Prostate gland (tissue), 2 donors: Measurements from ENCODE around the gene SPRED1. TPM values are rescaled to one million over a fixed set of nuclear protein-coding genes. Genes with fewer than 3 reads are reported as not detected.

Source experiments
- DNase-seq: peaks from one replicate; pipeline ENCODE4 v3.0.0-alpha.2; 2019; ENCODE audit warnings: low spot score
- H3K27ac ChIP-seq, 2 donors: fragments of 200-600 bp; sonication (generic); 2 replicates each; pipeline ENCODE4 v1.5.1; 2017 to 2019
- H3K27me3 ChIP-seq: fragments of 200-600 bp; sonication (generic); replicated peaks from 2 replicates; pipeline ENCODE4 v1.5.1; 2019; ENCODE audit not compliant: insufficient read depth
- H3K36me3 ChIP-seq, 2 donors: fragments of 200-600 bp; sonication (generic); 1 replicate in 1 of 2; 2 replicates in 1 of 2; pipeline versions ENCODE4 v1.5.1 to v1.8.1; 2017 to 2019
- H3K4me1 ChIP-seq: fragments of 200-600 bp; sonication (generic); replicated peaks from 2 replicates; pipeline ENCODE4 v1.5.1; 2019
- H3K4me3 ChIP-seq, 2 donors: fragments of 200-600 bp; sonication (generic); 2 replicates each; pipeline ENCODE4 v1.5.1; 2017 to 2019
- H3K9me3 ChIP-seq: fragments of 200-600 bp; sonication (generic); 2 replicates; pipeline ENCODE4 v1.5.1; 2017
- POLR2A ChIP-seq: fragments of 450-650 bp; IDR thresholded peaks from one replicate; pipeline ENCODE4 v1.6.1; 2016; ENCODE audit warnings: antibody characterized with exemption, mild to moderate bottlenecking
- POLR2AphosphoS5 ChIP-seq: sonication (generic); formaldehyde crosslinking; IDR thresholded peaks from one replicate; pipeline ENCODE4 v1.6.1; 2017; ENCODE audit warnings: antibody characterized with exemption
- WGBS: methylation state at CpG from one replicate; pipeline ENCODE4 v1.1.5; 2018; 5-methylcytosine and 5-hydroxymethylcytosine counted together
- intact Hi-C: fragments of 100-400 bp; cut with DNase I; formaldehyde crosslinking; loops from one replicate; pipeline ENCODE4 v1.14.2; 2022
- total RNA-seq, 2 donors: library from RNA; depleted of rRNA; stranded (reverse); fragments of >200 nt; gene quantifications; one replicate each; pipeline ENCODE4 v1.1.0, GENCODE V29; 2016
- TF ChIP-seq, protein P1 (sequence below), 4 experiments: fragments of 200-600 bp in 2 of 4; fragments of 450-650 bp in 2 of 4; sonication (generic) in 2 of 4; IDR thresholded peaks; 1 replicate in 3 of 4; 2 replicates in 1 of 4; pipeline ENCODE4 v1.5.1; 2016 to 2019; ENCODE audit warnings: antibody characterized with exemption in 4 of 4, mild to moderate bottlenecking in 2 of 4, moderate library complexity in 2 of 4

Gene SPRED1
- total RNA-seq, 2 donors from 2014 or later, result 9.5 to 13.3 TPM

DNA sequence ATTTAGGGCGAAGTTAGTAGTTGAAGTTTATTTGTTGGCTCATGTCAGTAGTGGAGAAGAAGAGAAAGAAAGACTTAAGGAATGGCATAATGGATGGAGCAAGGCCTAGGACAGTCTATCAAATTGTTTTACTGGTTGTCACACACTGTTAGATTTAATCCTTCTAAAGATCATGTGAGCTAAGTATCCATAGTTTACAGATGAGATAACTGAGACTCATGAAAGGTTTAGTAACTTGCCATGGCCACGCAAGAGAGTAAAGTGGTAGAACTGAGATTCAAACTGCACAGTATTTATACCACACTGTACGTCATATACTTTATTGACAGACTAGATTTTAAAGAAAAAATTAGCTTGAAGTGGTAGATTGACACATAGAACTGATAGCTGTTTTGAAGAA, 11.4 kb downstream of the SPRED1 start:
- Histone ChIP-seq H3K9me3 (no peaks in the 10 kb centered on the region), H3K27me3 (no peaks in the 10 kb centered on the region), H3K27ac (no peak overlapping the region), H3K36me3 (no peaks in the 10 kb centered on the region), H3K4me3 (no peak overlapping the region), H3K4me1 (no peaks in the 10 kb centered on the region)
- TF ChIP-seq POLR2AphosphoS5 (no peak), POLR2A (no peak)
- TF ChIP-seq, protein P1, sequence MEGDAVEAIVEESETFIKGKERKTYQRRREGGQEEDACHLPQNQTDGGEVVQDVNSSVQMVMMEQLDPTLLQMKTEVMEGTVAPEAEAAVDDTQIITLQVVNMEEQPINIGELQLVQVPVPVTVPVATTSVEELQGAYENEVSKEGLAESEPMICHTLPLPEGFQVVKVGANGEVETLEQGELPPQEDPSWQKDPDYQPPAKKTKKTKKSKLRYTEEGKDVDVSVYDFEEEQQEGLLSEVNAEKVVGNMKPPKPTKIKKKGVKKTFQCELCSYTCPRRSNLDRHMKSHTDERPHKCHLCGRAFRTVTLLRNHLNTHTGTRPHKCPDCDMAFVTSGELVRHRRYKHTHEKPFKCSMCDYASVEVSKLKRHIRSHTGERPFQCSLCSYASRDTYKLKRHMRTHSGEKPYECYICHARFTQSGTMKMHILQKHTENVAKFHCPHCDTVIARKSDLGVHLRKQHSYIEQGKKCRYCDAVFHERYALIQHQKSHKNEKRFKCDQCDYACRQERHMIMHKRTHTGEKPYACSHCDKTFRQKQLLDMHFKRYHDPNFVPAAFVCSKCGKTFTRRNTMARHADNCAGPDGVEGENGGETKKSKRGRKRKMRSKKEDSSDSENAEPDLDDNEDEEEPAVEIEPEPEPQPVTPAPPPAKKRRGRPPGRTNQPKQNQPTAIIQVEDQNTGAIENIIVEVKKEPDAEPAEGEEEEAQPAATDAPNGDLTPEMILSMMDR (IDR thresholded peaks at IDR 0.05), result no peak
- 80% methylated on average over 3 of the region's 3 CpGs for WGBS
- intact Hi-C loops, result no loop called here
- DNase-seq, result no peak

DNA sequence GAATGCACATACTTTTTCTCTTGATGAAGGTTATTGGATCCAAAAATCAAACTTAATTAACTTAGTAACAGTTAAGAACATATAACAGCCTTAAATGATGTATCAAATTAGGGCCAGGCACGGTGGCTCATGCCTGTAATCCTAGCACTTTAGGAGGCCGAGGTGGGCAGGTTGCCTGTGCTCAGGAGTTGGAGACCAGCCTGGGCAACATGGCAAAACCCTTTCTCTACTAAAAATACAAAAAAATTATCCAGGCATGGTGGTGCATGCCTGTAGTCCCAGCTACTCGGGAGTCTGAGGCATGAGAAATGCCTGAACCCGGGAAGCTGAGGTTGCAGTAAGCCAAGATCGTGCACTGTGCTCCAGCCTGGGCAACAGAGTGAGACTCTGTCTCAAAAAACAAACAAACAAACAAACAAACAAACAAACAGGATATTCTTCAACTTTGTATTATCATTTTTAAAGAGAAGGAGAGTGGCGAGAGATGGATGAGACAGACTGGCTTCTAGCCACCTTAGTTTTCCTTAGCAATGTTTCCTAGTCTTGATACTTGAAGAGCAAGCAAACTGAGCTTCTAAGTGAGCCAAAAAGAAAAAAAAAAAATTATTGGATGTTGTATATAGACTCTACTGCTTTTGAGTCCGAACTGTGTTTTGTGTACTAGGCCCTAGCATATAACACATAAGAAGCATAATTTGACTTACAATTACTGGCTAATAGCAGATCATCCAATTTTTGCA, 13.8 kb downstream of the SPRED1 start:
- H3K4me3 ChIP-seq, result no peak overlapping the region
- no peak for DNase-seq
- intact Hi-C loops, result no loop called here
- H3K27ac ChIP-seq, result no peak overlapping the region
- no peaks in the 10 kb centered on the region for H3K36me3 ChIP-seq
- no peaks in the 10 kb centered on the region for H3K4me1 ChIP-seq
- H3K27me3 ChIP-seq, result no peaks in the 10 kb centered on the region
- 30% methylated on average over 7 of the region's 7 CpGs for WGBS
- H3K9me3 ChIP-seq, result no peaks in the 10 kb centered on the region
- TF ChIP-seq, protein P1 (IDR thresholded peaks at IDR 0.05), result no peak
- TF ChIP-seq POLR2A, result no peak
- TF ChIP-seq POLR2AphosphoS5, result no peak

DNA sequence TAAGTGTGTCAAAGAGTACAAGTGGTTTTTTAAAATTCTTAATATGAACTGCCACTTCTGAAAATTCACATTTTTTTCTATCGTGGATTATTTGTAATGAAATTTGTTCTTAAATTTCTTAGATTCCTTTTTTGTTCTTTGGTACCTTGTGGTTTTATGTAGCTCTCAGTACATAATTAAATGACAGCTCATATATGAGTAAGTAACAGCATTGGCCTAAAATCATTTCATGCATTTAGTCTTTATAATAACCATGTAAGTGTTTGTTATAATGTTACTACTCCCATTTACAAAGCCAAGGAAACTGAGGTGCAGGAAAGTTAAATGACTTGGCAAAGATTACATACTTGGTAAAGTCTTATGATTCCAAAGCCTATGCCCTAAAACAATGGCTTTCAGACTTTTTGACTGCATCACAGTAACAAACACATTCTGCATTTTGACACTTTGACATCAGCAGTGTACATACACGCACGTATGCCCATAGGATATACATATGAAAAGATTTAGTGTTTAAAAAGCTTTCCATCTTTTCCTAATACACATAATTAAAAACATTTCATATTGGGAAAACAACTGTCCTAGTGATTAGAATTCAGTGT, 14.9 kb downstream of the SPRED1 start:
- H3K4me1 ChIP-seq, result no peaks in the 10 kb centered on the region
- no peak overlapping the region for H3K27ac ChIP-seq
- H3K4me3 ChIP-seq, result no peak overlapping the region
- no peak for DNase-seq
- TF ChIP-seq POLR2A (no peak), POLR2AphosphoS5 (no peak)
- TF ChIP-seq, protein P1 (IDR thresholded peaks at IDR 0.05), result no peak
- no peaks in the 10 kb centered on the region for H3K27me3 ChIP-seq
- H3K36me3 ChIP-seq, result no peaks in the 10 kb centered on the region
- 86% methylated on average over 3 of the region's 3 CpGs for WGBS
- intact Hi-C loops, result no loop called here
- no peaks in the 10 kb centered on the region for H3K9me3 ChIP-seq

DNA sequence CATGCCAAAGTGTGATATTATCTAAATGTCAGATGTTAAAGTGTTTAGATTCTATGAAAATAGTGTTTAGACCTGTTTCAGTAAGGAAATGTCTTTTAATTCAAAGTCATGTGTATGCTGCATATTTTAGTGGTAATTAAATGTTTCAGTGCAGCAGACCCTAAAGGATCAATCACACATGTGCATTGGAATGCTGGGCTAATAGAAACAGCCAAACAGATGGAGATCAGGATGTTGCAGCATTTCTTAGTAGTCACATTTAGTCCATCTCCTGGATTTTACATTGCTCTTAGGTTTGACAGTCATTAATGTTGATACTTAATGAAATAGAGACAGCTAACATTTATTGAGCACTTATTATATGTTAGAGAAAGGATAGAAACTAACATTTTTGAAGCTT, 18.5 kb downstream of the SPRED1 start:
- intact Hi-C loops, result no loop called here
- H3K4me3 ChIP-seq, result no peak overlapping the region
- DNase-seq, result no peak

More for the DNA sequence above, 18.5 kb downstream of the SPRED1 start:
- no peaks in the 10 kb centered on the region for H3K27me3 ChIP-seq
- no peaks in the 10 kb centered on the region for H3K9me3 ChIP-seq
- H3K36me3 ChIP-seq, result no peaks in the 10 kb centered on the region
- TF ChIP-seq POLR2A, result no peak
- TF ChIP-seq, protein P1 (IDR thresholded peaks at IDR 0.05), result no peak
- TF ChIP-seq POLR2AphosphoS5, result no peak
- no peaks in the 10 kb centered on the region for H3K4me1 ChIP-seq
- no peak overlapping the region for H3K27ac ChIP-seq
